AG08395 (cell line): ENCODE measurements around the gene MATN3.
"Not testable (repeated sequence)": the region's sequence is repeated elsewhere in the genome, so short reads cannot be mapped to it uniquely, and the experiment has no call there.

Source experiments
- DNase-seq: peaks from one replicate; pipeline ENCODE4 v3.0.0; 2012; ENCODE audit warnings: mixed read lengths, low spot score

Gene MATN3, protein sequence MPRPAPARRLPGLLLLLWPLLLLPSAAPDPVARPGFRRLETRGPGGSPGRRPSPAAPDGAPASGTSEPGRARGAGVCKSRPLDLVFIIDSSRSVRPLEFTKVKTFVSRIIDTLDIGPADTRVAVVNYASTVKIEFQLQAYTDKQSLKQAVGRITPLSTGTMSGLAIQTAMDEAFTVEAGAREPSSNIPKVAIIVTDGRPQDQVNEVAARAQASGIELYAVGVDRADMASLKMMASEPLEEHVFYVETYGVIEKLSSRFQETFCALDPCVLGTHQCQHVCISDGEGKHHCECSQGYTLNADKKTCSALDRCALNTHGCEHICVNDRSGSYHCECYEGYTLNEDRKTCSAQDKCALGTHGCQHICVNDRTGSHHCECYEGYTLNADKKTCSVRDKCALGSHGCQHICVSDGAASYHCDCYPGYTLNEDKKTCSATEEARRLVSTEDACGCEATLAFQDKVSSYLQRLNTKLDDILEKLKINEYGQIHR

DNA sequence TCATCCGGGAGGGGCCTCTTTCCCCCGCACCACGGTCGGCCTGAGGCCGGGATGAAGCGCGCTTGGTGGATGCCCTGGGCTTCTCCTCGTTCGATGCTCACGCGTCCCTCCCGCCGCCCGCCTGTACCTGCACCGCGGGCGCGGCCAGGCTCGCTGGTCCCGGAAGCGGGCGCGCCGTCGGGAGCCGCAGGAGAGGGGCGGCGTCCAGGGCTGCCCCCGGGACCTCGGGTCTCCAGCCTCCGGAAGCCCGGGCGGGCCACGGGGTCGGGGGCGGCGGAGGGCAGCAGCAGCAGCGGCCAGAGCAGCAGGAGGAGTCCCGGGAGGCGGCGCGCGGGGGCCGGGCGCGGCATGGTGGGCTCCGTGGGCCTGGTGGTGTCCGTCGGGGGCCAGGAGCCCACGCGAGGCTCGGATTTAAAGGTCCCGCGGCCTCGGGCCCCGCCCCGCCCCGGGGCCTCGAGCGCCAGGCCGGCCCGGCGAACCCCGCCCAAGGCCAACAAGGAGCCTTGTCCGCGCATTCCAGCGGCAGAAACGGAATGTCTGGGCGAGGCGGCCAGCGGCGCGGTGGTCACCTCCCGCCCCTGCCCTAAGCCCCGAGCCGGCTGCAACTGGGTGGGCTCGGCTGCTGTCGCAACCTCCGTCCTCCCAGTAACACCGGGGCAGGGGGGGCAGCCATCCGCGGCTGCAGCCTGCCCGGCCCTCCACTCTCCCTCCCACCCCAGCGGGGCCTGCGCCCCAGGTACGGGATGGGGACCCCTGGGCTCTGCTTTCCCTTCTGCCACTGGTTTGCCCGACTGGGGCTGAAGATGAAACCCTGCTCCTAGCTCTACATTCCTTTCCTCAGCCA, at the start of gene MATN3:
TSS of gene MATN3 (minus strand) at position 387 of the 844 bp plus-strand sequence. CDS start at position 350, 37 bp downstream.
- DNase-seq: peak; percentile 78

DNA sequence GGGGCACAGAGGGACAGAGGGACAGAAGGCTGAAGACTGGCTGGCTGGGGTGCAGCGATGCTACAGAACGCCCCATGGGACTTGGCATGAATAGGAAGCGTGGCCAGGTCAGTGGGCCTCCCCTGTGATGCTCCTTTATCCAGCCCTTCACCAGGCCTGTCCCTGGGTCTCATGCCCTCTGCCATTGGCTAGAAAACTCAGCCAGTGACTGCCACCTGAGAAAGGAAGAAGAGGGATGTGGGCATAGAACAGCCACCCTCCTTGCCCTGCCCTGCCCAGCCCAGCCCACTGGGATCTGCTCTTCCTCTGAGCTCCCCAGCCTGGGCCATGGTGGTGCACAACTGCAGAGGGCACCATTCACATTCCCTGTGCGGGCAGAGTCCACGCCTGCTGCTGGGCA, 49.5 kb upstream of the MATN3 start:
- DNase-seq: no peak

DNA sequence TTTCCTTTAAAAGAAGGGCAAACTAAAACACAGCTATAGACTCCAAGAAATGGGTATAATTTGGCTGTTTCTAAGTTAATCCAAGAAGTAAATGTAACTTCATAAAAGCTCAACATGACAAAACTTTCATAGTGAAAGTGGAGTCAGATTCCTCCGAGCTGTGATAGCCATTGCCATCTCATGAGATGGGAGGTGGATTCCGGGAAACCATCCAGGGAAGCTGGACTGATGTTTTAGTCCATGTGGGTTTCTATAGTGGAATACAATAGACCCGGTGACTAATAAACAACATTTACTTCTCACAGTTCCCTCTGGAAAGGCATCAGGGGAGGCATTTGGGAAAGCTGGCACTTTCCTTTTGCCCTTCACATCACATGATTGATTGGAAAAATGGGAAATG, 49.0 kb upstream of the MATN3 start:
- peak; percentile 71 for DNase-seq

DNA sequence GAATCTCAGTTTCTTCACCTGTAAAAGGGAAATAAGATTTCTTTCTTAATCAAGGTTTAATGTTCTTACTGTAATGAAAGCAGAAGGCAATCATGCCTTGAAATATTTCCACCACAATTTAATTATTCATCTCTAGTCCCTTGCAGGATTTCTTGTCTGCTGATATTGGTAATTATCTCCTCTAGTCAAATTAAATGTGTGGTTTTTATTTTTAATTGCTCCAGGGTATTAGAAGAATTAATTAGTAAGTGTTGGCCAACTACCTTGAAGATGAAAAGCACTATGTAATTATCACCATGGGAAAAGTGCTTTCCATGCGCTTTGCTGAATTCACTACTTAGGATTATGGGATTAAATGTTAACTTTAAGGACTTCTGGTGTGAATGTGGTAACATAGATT, 47.6 kb upstream of the MATN3 start:
- DNase-seq: no peak

DNA sequence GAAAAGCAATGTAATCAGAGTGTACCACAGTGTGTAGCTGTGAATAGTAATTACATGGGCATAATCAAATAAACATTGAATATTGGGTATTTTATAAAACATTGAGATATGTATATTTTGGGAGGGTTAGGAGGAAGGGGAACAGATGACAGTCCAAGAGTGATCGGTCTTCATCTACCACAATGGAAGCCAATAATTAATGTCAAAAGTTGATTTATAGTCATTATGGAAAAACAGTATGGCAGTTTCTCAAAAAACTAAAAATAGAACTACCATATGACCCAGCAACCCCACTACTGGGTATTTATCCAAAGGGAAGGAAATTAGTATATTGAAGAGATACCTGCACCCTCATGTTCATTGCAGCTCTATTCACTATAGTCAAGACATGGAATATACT, 44.8 kb upstream of the MATN3 start:
- DNase-seq: no peak

DNA sequence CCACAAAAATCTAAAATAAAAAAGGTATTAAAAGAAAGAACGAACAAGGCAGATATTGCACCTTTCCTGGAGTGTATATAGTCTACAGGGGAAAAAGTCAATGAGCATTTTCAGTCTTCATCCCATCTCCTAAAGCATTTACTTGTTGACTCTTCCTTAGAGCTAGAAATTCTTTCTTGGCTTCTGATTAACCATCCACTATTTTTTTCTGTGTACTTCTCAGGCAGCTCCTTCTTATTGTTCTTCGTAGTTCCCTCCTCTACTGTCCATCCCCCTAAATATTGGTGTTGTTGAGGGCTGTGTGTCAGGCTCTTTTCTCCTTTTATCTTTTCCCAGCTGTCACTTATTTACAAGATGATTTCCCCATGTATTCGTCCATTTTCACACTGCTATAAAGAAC, 42.5 kb upstream of the MATN3 start:
- DNase-seq: no peak

DNA sequence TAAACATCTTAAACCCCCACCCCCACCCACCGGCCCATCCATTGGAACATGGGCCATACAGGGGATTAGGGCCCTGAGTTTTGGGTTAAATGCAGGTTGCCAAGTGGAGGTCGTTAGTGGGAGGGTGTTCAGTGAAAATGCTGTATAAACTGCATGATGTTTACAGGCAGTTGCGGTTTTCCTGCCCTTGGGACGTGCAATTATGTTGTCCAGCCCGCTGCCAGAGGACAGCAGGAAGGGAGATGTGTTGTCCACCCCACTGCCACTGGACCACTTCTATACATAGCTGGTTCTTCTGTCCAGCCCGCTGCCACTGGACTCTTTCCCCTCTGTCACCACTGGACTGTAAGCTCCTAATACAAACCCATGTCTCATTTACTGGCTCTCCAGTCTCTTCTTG, 41.7 kb upstream of the MATN3 start:
- DNase-seq: no peak

DNA sequence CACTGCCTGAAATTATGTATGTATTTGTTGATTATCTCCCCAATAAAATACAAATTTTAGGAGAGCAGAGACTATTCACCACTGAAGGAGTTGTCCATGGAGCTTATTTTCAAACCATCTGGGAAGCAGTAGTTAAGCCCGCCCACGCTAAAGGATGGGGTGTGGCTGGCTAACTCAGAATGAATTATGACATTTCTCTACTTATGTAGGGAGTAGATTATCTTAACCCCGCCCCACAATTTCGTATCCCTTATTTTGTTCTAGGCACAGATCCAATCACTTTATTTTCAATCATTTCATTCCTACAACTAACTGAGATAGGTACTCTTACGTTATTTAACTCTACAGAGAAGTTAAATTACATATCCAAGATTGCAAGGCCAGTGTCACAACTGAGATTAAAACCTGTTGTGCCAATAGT, 40.4 kb upstream of the MATN3 start:
- peak; percentile 63 for DNase-seq

DNA sequence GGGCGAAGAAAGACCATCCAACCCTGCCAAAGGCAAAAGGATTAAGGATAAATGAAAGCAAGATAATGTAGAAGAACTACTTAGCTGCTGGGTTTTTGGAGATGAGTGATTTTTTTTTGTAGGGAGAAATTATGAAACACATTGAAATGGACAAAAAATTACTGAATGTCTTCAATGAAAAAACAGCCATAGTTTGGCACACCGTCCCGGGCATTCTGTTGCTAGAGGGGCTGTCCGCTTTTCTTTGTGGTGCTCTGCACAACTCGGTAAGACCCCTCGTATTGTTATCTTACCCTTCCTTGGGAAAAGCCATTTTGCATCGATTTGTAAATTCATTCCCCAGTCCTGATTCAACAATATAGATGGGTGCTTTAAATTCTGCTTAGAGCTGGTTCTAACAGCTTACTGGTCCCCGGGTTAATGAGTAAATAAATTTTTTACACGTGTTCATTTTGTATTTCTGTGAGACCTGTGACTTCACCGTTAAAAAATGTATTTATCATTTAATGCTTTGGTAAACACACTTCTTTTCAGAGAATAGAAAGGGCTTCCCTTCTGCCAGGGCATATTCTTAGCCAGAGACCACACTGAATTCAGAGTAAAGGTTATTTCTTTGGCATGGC, 39.9 kb upstream of the MATN3 start:
- no peak for DNase-seq

DNA sequence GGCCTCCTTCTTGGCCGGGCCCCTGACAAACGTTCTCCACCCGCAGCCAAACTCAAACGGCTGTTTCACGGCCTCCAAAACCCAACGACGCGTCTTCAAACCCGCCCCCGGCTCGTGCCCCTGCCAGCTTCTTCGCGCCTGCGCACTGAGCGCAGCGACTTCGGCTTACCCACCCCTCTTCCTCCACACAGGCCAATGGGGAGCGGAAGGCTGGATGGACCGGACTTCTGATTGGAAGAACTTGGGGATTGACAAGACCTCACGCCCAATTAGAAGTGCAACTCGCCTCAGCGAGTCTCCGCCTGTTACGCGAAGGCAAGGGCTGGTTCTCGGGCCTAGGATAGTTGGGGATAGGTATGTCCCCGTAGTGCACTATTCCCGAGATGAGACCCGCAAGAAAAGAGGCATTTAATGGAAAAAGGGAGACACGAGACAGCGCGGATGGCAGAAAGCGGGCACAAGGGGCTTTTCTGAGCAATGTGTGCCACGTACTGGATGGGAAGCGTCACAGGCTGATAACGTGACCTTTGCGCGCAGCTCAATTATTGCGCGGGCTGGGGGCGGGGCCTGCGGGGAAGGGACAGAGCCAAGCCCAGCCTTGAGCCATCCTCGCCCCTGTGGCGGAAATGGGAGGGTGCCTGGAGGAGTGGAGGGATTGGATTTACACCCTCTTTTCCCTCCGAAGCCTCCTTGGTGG, 39.2 kb upstream of the MATN3 start, which contains the start of gene LAPTM4A:
TSS of gene LAPTM4A (minus strand) at position 97 of the 697 bp plus-strand sequence. CDS start 108 bp downstream, outside the sequence.
- peak; percentile 99 for DNase-seq

DNA sequence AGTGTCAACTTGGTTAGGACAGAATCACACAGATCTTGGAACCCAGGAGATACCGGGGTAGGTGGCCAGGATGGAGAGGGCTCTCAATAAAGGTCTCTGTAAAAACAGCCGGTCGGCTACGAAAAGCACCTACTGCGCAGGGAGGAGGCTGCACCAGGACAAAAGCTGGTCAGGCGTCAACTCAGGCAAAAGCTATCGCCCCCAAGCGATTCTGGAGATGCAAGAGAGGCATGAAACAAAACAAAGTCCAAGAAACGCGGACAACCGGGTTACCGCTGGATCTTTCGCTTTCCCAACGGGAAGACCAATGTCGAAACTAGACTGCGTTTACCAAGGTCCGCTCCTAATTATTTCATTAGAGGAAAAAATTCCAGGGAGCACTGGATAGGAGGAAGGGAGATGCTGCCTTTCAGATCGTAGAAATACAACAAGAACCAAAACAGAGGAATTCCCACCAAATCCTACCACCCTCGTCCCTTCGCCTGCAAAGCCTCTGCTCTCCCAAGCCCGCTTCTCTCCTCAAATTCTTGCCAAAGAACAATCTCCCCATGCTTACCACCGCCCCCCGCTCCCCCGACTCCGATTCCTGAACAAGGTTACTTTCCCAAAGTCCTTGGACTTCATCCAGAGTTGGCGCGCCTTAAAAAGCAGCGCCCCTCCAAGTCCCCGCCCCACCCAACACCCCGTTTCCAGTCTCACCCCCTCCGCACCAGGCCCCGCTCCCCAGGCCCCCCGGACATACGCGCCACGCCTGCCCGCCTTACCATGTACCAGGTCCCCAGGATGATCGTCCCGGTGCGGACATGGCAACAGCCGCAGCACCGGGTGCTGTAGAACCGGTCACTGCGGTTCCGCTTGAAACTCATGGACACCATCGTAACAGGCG, 38.4 kb upstream of the MATN3 start:
- DNase-seq: peak; percentile 31

DNA sequence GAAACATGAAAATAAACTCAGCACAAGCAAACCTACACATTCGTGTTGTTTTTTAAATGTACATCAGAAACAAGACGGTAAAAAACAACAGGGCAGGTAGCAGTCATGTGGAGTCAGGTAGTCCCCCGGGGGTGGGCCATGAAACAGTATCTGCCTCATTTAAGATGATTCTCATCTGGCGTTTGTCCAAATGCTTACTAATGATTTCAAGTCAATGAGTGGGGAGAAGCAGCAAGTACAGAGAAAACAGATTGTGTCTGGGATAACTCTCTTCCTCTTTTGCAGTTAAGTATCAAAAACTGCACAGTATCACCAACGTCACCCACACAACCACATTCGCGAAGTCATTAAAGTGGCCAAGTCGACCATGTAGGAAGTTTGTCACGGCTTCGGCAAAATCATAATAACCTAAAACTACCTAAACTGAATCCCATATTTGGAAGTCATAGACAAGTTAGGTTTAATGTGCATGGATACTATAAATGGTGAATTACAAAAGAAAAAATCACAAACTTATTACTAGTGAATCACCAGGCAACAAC, 37.7 kb upstream of the MATN3 start:
- DNase-seq: no peak

DNA sequence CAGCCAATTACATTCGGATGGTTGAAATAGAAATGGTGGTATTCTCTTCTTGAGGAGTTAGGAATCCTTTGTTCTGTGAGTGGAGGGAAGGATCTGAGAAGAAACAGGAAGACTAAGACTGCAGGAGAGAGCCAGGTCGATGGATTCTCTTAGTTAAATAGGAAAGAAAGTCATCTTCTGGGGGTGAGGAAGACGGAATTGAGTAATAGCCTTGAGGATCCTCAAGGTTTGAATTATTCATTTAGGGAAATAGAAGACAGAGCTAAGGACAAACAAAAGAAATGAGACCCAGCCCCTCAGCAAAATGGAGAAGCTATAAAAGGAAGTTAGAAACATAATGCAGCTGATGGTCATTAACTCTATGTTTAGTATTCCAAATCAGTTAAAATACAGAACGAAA, 37.2 kb upstream of the MATN3 start:
- DNase-seq: no peak

DNA sequence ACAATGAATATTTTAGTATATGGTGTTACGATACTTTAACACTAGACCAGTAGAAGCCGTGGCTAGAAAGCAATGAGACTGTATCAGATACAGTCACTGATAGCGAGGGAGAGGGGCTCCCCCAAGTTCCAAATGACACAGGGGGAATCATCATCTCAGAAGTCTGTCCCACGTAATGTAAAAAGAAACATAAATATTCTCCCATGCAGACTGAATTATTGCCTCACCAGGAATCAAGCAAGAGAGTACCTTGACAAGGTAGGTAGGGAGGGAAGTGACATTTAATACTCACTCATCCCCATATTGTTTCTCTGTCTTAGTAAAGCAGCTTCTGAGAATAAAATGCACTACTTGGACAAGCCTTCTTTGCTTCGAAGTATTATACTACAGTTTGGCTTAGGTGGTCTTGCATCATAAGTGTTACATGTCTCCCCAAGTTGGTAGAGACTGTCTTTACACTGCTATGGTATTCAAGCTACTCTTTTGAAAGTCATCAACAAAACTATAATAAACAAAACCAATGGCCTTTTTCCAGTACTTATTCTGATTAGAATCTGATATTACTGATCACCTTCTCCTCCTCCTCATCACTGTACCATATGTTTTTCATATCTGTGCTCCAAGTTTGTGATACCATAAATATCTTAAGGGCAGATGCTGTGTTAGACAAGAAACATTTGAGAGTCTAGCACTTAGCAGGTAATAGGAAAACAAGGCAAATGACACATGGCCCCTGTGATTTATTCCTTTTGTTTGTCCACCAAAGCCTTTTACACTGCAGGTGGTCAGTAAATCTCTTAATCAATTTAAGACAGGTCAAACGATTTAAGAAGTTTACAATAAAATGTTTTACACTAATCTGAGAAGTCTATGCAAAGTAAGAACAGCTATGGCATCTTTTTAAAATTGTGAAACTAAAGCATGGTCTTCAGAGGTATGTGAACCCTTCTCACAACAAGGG, 36.3 kb upstream of the MATN3 start:
- DNase-seq: no peak

DNA sequence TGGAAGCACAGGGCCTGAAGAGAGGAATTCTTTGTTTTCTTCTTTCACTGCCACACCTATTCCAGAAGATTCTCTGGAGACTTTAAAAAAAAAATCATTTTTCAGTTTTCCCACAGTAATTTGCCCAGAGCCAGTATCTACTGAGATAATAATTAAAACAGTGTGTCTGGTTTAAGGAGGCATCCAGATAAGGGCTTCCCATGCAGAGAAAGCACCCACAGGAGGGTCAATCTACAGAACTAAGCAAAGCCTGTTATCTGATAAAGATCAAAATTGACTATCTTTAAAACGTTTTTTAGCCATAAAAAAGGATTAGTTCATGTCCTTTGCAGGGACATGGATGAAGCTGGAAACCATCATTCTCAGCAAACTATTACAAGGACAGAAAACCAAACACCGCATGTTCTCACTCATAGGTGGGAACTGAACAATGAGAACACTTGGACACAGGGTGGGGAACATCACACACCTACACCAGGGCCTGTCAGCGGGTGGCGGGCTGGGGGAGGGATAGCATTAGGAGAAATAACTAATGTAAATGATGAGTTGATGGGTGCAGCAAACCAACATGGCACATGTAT, 33.3 kb upstream of the MATN3 start:
- not testable (repeated sequence) for DNase-seq

DNA sequence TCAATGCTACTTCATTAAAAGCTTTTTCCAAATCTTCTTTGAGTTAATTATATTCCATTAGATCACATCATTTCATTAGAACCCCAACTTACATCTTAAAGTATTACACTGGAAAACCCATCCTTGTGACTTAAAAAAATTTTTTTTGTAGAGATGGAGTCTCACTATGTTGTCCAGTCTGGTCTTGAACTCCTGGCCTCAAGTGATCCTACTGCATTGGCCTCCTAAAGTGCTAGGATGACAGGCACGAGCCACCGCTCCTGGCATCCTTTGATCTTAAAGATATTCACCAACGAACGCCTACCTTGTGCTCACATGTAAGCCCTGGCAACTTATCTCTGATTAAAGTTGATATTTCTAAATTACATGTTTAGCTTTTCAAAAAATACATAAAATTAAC, 32.3 kb upstream of the MATN3 start:
- DNase-seq: no peak

DNA sequence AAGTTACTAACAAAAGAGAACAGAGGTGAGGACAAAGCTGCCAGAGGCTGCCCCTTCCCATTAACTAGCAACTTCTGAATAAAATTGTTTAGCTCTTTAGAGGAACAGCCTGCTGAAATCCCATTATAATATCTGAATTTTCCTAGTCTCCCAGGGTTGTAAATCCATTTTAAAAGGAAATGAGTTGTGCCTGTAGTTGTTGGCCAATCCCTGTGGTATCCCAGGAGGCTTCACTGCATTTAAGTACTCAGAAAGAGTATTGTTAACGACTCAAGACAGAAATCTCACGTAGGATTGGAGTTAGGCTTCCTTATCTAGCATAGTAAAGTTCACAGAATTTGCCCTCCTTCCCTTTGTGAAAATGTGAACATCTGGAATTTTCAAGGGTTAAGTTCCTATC, 30.1 kb upstream of the MATN3 start:
- peak; percentile 9 for DNase-seq

DNA sequence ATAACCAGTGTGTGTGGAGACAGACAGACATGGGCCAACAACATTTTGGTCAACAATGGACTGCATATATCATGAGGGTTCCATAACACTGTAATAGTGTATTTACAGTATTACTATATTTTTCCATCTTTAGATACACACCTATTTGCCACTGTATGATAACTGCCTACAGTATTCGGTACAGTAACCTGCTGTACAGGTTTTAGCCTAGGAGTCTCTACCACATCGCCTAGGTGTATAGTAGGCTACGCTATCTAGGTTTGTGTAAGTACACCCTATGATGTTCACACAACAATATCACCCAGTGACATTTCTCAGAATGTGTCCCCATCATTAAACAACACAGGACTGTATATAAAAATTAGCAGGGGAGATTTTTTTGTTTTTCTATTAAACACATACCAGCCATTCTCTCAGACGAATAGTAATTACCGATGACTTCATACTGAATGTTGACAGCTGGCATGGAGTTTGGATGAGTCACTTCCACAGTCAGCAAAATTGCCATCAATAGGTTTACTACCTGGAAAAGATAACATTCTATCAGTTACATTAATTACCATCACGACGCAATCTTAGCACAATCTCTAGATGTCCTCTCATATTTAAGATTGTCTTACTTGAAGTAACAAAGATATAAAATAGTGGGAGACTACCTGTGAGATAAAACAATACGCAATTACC, 28.2 kb upstream of the MATN3 start:
- DNase-seq: peak; percentile 27
